GM12864 (cell line): ENCODE data around the gene SLC9C2.

ENCODE experiments used
- DNase-seq: peaks from one replicate; pipeline ENCODE4 v3.0.0-alpha.2; 2011; ENCODE audit warnings: low read depth
- H3K4me3 ChIP-seq: 2 replicates; pipeline ENCODE4 v1.5.1; 2011; ENCODE audit warnings: mild to moderate bottlenecking, low read depth, low read length, control low read depth
- CTCF ChIP-seq: IDR thresholded peaks from 2 replicates; pipeline ENCODE4 v1.5.1; 2011; ENCODE audit warnings: low read depth, mild to moderate bottlenecking, moderate library complexity, low read length, control low read depth, inconsistent platforms; ENCODE audit errors: missing control alignments

Gene SLC9C2

GRCh38 chr1:173506437-173506836 lies 96.4 kb downstream of the SLC9C2 start:
- TF ChIP-seq CTCF, result peak; percentile 37
- H3K4me3 ChIP-seq, result no peak overlapping the region
- no peak for DNase-seq

- H3K4me3 ChIP-seq, result no peak overlapping the region
- DNase-seq, result no peak
- TF ChIP-seq CTCF, result no peak
Observed at GRCh38 chr1:173505391-173505790, 97.5 kb downstream of the SLC9C2 start.

GRCh38 chr1:173504268-173504667 lies 98.6 kb downstream of the SLC9C2 start:
- TF ChIP-seq CTCF, result no peak
- DNase-seq, result no peak
- H3K4me3 ChIP-seq, result no peak overlapping the region

- TF ChIP-seq CTCF, result no peak
- no peak for DNase-seq
- no peak overlapping the region for H3K4me3 ChIP-seq
Observed at GRCh38 chr1:173503391-173503790, 99.5 kb downstream of the SLC9C2 start.

GRCh38 chr1:173502104-173502503 lies 100.8 kb downstream of the SLC9C2 start:
- no peak for TF ChIP-seq CTCF
- no peak for DNase-seq
- H3K4me3 ChIP-seq, result no peak overlapping the region

GRCh38 chr1:173499729-173500128 lies 103.1 kb downstream of the SLC9C2 start:
- no peak for DNase-seq
- H3K4me3 ChIP-seq, result no peak overlapping the region
- no peak for TF ChIP-seq CTCF

- H3K4me3 ChIP-seq, result no peak overlapping the region
- no peak for TF ChIP-seq CTCF
- no peak for DNase-seq
Observed at GRCh38 chr1:173496757-173497320, 106.0 kb downstream of the SLC9C2 start.
